HEK293 (cell line): Measurements from ENCODE around the gene DDI1.

Experiments used
- CTCF ChIP-seq: fragments of 450-650 bp; formaldehyde crosslinking; IDR thresholded peaks from 2 replicates; pipeline ENCODE4 v1.5.1; 2016; ENCODE audit warnings: missing biosample characterization, missing genetic modification characterization
- MEIS1 ChIP-seq: sonication (generic); formaldehyde crosslinking; IDR thresholded peaks from 2 replicates; pipeline ENCODE4 v1.8.1; 2022; ENCODE audit warnings: missing genetic modification reagents, mild to moderate bottlenecking, borderline replicate concordance
- REST ChIP-seq: fragments of 450-650 bp; formaldehyde crosslinking; IDR thresholded peaks from 2 replicates; pipeline ENCODE4 v1.5.1; 2016; ENCODE audit warnings: missing biosample characterization, missing genetic modification characterization
- ZBTB21 ChIP-seq: fragments of 450-650 bp; formaldehyde crosslinking; IDR thresholded peaks from 2 replicates; pipeline ENCODE4 v1.5.1; 2017; ENCODE audit warnings: missing biosample characterization, missing genetic modification characterization
- ZBTB44 ChIP-seq: fragments of 450-650 bp; IDR thresholded peaks from 2 replicates; pipeline ENCODE4 v1.5.1; 2018; ENCODE audit warnings: missing biosample characterization, mild to moderate bottlenecking, missing genetic modification characterization
- ZBTB49 ChIP-seq: fragments of 450-650 bp; formaldehyde crosslinking; IDR thresholded peaks from 2 replicates; pipeline ENCODE4 v1.5.1; 2016; ENCODE audit warnings: missing biosample characterization, missing genetic modification characterization, low read depth
- ZNF140 ChIP-seq: fragments of 450-650 bp; formaldehyde crosslinking; IDR thresholded peaks from 2 replicates; pipeline ENCODE4 v1.5.1; 2016; ENCODE audit warnings: missing biosample characterization, missing genetic modification characterization
- ZNF274 ChIP-seq, 2 experiments: fragments of 200-500 bp in 1 of 2; fragments of 450-650 bp in 1 of 2; sonication (Bioruptor generic) in 1 of 2; formaldehyde crosslinking in 1 of 2; IDR thresholded peaks; 2 replicates each; pipeline versions ENCODE4 v1.5.1 to v1.6.1; 2014 to 2016; ENCODE audit warnings: borderline replicate concordance in 1 of 2, inconsistent platforms in 1 of 2, low read length in 1 of 2, missing biosample characterization in 1 of 2, missing genetic modification characterization in 1 of 2

GRCh38 chr11:104060820-104061219, 24.4 kb downstream of the DDI1 start:
- no peak for TF ChIP-seq CTCF (tag by site-specific recombination)
- TF ChIP-seq ZNF274 (IDR thresholded peaks at IDR 0.05; ENCODE audit: low read length), result no peak
- no peak for TF ChIP-seq ZNF274 (tag by site-specific recombination; IDR thresholded peaks at IDR 0.05; ENCODE audit: borderline replicate concordance)
- TF ChIP-seq ZNF140 (tag by site-specific recombination), result no peak
- no peak for TF ChIP-seq ZBTB21 (tag by site-specific recombination)
- no peak for TF ChIP-seq ZBTB49 (tag by site-specific recombination)
- TF ChIP-seq ZBTB44 (tag by site-specific recombination), result no peak
- TF ChIP-seq REST (tag by site-specific recombination), result no peak
- no peak for TF ChIP-seq MEIS1 (CRISPR knock-in tag)
